Ishikawa (cell line): Measurements from ENCODE around the gene CD99L2.

ENCODE experiments used
- EP300 ChIP-seq: IDR thresholded peaks from 2 replicates; pipeline ENCODE4 v1.6.1; 2012; ENCODE audit warnings: borderline replicate concordance
- TAF1 ChIP-seq: IDR thresholded peaks from 2 replicates; pipeline ENCODE4 v1.6.1; 2012; ENCODE audit warnings: low read depth, mild to moderate bottlenecking
- TCF12 ChIP-seq: IDR thresholded peaks from 2 replicates; pipeline ENCODE4 v1.6.1; 2012; ENCODE audit warnings: low read depth

GRCh38 chrX:150729956-150730355, 168.5 kb downstream of the CD99L2 start:
- TF ChIP-seq TAF1 (no peak), EP300 (no peak), TCF12 (no peak)
